HFFc6 (cell line): Measurements from ENCODE around the gene HS3ST5. TPM values are rescaled to one million over a fixed set of nuclear protein-coding genes. Genes with fewer than 3 reads are reported as not detected.

Experiments
- DNase-seq: peaks from one replicate; pipeline ENCODE4 v3.0.0-alpha.2; 2018
- H3K27ac Mint-ChIP-seq: 2 replicates; pipeline ENCODE4 v1.8.0; 2020; ENCODE audit warnings: mild to moderate bottlenecking, mixed read lengths
- H3K27me3 Mint-ChIP-seq: 2 replicates; pipeline ENCODE4 v1.8.0; 2021; ENCODE audit warnings: mild to moderate bottlenecking, moderate library complexity, mixed read lengths; ENCODE audit not compliant: insufficient read depth
- H3K36me3 Mint-ChIP-seq: 2 replicates; pipeline ENCODE4 v1.8.0; 2021; ENCODE audit warnings: low read depth, mixed read lengths
- H3K4me1 Mint-ChIP-seq: 2 replicates; pipeline ENCODE4 v1.8.0; 2020; ENCODE audit warnings: low read depth, mixed read lengths
- H3K4me3 Mint-ChIP-seq: 2 replicates; pipeline ENCODE4 v1.8.0; 2020; ENCODE audit warnings: mild to moderate bottlenecking, moderate library complexity, mixed read lengths
- H3K9me3 Mint-ChIP-seq: 2 replicates; pipeline ENCODE4 v1.8.0; 2020; ENCODE audit warnings: mild to moderate bottlenecking, mixed read lengths
- CTCF ChIP-seq: fragments of 200-600 bp; sonication (generic); IDR thresholded peaks from 2 replicates; pipeline ENCODE4 v1.5.0; 2021; ENCODE audit warnings: antibody characterized with exemption, mild to moderate bottlenecking
- total RNA-seq, 6 experiments: library from RNA; stranded (reverse); fragmentation: NEBNext Ultra II Directional; extraction: Animal tissue kit (Norgen Biotek cat#: 25700); gene quantifications; 2 replicates in 1 of 6; 3 replicates in 5 of 6; pipeline ENCODE4 v1.2.3, GENCODE V29; 2021

The HS3ST5 gene
- total RNA-seq, 6 experiments from 2014 or later: not detected

GRCh38 chr6:114176726-114177125, 166.1 kb downstream of the HS3ST5 start:
- H3K27me3 Mint-ChIP-seq: peaks cover 2% of the 10 kb centered on the region; the same call in 1 of the 2 replicates
- DNase-seq: no peak
- no peaks in the 10 kb centered on the region for H3K36me3 Mint-ChIP-seq
- TF ChIP-seq CTCF: no peak
- no peaks in the 10 kb centered on the region for H3K4me1 Mint-ChIP-seq
- no peaks in the 10 kb centered on the region for H3K9me3 Mint-ChIP-seq
- no peak overlapping the region for H3K27ac Mint-ChIP-seq
- H3K4me3 Mint-ChIP-seq: no peak overlapping the region

- no peaks in the 10 kb centered on the region for H3K4me1 Mint-ChIP-seq
- no peaks in the 10 kb centered on the region for H3K27me3 Mint-ChIP-seq
- no peak overlapping the region for H3K27ac Mint-ChIP-seq
- no peaks in the 10 kb centered on the region for H3K36me3 Mint-ChIP-seq
- no peak overlapping the region for H3K4me3 Mint-ChIP-seq
- no peak for TF ChIP-seq CTCF
- no peaks in the 10 kb centered on the region for H3K9me3 Mint-ChIP-seq
- no peak for DNase-seq
Measured at GRCh38 chr6:114172576-114173260, 170.1 kb downstream of the HS3ST5 start.

GRCh38 chr6:114171473-114171872, 171.3 kb downstream of the HS3ST5 start:
- H3K4me1 Mint-ChIP-seq: no peaks in the 10 kb centered on the region
- H3K36me3 Mint-ChIP-seq: no peaks in the 10 kb centered on the region
- no peaks in the 10 kb centered on the region for H3K27me3 Mint-ChIP-seq
- H3K9me3 Mint-ChIP-seq: no peaks in the 10 kb centered on the region
- no peak overlapping the region for H3K4me3 Mint-ChIP-seq
- no peak for TF ChIP-seq CTCF
- no peak overlapping the region for H3K27ac Mint-ChIP-seq
- DNase-seq: no peak

- Mint-ChIP-seq H3K9me3 (no peaks in the 10 kb centered on the region), H3K27me3 (no peaks in the 10 kb centered on the region), H3K4me1 (no peaks in the 10 kb centered on the region), H3K36me3 (no peaks in the 10 kb centered on the region), H3K4me3 (no peak overlapping the region), H3K27ac (no peak overlapping the region)
- TF ChIP-seq CTCF: no peak
- DNase-seq: no peak
Measured at GRCh38 chr6:114170958-114171387, 171.8 kb downstream of the HS3ST5 start.

- no peak for TF ChIP-seq CTCF
- no peaks in the 10 kb centered on the region for H3K36me3 Mint-ChIP-seq
Measured at GRCh38 chr6:114170372-114170771, 172.5 kb downstream of the HS3ST5 start.

More at GRCh38 chr6:114170372-114170771, 172.5 kb downstream of the HS3ST5 start:
- Mint-ChIP-seq H3K27ac (no peak overlapping the region), H3K9me3 (no peaks in the 10 kb centered on the region), H3K27me3 (no peaks in the 10 kb centered on the region), H3K4me3 (no peak overlapping the region), H3K4me1 (no peaks in the 10 kb centered on the region)
- DNase-seq: no peak
